Ishikawa (cell line): Measurements from ENCODE around the gene PODNL1.

Experiments
- CEBPB ChIP-seq: IDR thresholded peaks from 2 replicates; pipeline ENCODE4 v1.6.1; 2012
- EP300 ChIP-seq: IDR thresholded peaks from 2 replicates; pipeline ENCODE4 v1.6.1; 2012; ENCODE audit warnings: borderline replicate concordance
- FOXM1 ChIP-seq: IDR thresholded peaks from 2 replicates; pipeline ENCODE4 v1.6.1; 2012; ENCODE audit warnings: low read depth, borderline replicate concordance
- NFIC ChIP-seq: IDR thresholded peaks from 2 replicates; pipeline ENCODE4 v1.6.1; 2012
- RAD21 ChIP-seq: IDR thresholded peaks from 2 replicates; pipeline ENCODE4 v1.6.1; 2012; ENCODE audit warnings: low read depth
- TAF1 ChIP-seq: IDR thresholded peaks from 2 replicates; pipeline ENCODE4 v1.6.1; 2012; ENCODE audit warnings: low read depth, mild to moderate bottlenecking
- YY1 ChIP-seq: IDR thresholded peaks from 2 replicates; pipeline ENCODE4 v1.6.1; 2012; ENCODE audit warnings: low read depth
- TF ChIP-seq, protein P1 (sequence below): IDR thresholded peaks from 2 replicates; pipeline ENCODE4 v1.6.1; 2012

- TF ChIP-seq, protein P1, sequence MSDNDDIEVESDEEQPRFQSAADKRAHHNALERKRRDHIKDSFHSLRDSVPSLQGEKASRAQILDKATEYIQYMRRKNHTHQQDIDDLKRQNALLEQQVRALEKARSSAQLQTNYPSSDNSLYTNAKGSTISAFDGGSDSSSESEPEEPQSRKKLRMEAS = no peak
- no peak for TF ChIP-seq NFIC
- no peak for TF ChIP-seq YY1
- TF ChIP-seq FOXM1 = no peak
- no peak for TF ChIP-seq RAD21
- no peak for TF ChIP-seq EP300
- TF ChIP-seq CEBPB = no peak
- TF ChIP-seq TAF1 = no peak
These were observed 50.7 kb downstream of the PODNL1 start for GRCh38 chr19:13887517-13887916.
